Hematopoietic multipotent progenitor cell treated with erythropoietin and hydrocortisone succinate and interleukin-3 and kit ligand, for 17 days (in vitro differentiated cells): Measurements from ENCODE around the gene ZSCAN21.

Experiments
- DNase-seq: peaks from one replicate; pipeline ENCODE4 v3.0.0-alpha.2; 2015; ENCODE audit warnings: low spot score

Gene ZSCAN21

GRCh38 chr7:100027197-100027596, 22.4 kb upstream of the ZSCAN21 start:
- DNase-seq = no peak

GRCh38 chr7:100029596-100029995, 20.0 kb upstream of the ZSCAN21 start:
- DNase-seq = no peak

GRCh38 chr7:100033526-100033925, 16.0 kb upstream of the ZSCAN21 start:
- DNase-seq = no peak

DNA sequence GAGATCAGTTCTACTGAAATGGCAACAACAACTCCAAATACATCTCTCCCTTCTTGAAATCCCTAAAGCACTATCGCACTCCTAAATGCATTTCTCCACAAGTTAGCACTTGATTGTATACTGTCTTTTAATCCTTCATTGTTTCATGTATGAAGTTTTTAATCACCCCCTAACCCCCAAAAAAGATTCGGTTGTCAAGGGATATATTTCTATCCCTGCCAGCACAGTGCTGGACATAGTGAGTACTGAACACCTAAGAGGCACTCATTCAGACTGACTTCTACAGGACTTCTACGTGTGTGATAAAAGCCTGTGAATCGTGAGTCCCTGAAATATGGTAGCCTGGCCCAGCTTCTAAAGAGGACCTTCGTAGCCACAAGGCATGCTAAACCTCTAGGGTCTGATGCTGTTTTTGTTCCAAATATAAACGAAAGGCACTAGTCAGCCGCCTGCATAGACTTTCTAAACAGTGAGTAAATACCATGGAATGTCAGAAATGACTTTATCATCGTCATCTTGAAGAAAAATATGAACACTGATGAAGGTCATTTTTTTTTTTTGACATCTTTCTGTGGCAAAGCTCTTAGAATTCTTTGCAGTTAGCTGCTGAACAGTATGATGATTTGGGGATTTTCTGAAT, 14.6 kb upstream of the ZSCAN21 start:
- DNase-seq = no peak

DNA sequence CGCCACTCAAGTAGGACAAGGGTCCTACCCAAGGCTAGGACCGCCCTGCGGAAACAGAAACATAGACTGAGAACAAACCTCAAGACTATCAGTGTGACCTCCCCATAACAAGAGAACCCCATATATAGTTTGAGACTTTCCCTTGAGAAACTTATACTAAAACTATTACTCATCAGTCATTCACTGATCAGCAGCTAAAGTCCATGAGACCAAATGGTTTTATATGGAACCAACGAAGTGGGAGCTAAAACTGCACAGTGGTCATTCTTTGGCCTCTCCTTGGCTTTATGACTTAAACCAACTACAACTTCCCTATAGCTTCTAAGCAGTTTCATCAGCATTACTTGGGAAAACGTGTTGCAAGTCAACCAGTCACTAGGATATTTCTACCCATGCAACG, 13.7 kb upstream of the ZSCAN21 start:
- no peak for DNase-seq

DNA sequence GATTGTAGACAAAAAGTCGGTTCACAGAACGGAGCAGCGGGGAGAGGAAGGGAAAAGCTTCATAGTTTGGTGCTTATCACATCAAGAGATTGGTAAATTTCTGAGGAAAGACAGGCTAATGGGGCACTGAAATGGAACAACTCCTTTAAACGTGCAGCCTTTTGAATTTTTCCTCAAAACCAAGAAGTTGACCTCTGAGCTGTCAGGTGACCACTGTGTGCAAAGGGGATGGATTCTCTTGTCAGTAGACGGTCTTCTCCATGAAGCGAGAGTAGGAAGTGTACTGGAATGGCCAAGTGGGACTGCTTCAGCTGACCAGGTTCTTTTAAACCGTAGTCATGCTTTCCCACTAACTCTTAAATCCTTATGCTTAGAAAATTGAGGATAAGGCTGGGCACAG, 11.2 kb upstream of the ZSCAN21 start:
- DNase-seq = no peak

- DNase-seq = no peak
Observed at GRCh38 chr7:100040575-100040974, 9.0 kb upstream of the ZSCAN21 start.

DNA sequence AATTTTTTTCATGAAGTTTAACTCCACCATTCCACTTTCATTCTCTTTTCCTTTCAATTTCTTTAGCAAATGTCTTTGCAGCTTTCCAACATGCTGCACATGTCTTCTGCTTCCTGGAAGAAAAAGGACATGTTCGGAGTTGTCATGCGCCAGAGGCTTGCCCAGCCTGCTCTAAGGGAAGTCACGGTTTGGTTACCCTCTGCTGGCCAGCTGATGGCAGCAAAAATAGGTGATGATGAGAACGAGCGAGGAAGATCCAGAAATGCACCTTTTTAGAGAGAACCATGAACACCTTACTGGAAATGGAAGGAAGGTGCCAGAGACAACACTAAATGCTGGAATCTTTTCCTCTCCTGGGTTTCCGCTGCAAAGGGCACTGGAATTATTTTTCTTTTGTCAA, 4.9 kb upstream of the ZSCAN21 start:
- peak; percentile 14 for DNase-seq

DNA sequence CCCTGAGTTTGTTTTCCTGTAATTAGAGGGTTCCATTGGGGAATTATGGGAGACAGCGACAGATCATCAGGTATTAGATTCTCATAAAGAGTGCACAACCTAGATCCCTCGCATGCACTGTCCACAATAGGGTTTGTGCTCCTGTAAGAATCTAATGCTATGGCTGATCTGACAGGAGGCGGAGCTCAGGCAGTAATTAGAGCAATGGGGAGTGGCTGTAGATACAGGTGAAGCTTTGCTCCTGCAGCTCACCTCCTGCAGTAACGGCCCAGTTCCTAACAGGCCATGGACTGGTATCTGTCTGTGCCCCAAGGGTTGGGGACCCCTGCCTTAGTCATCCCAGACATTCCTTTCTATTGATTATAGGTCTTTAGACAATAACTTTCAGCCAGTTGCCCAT, 894 bp upstream of the ZSCAN21 start:
- DNase-seq = no peak

DNA sequence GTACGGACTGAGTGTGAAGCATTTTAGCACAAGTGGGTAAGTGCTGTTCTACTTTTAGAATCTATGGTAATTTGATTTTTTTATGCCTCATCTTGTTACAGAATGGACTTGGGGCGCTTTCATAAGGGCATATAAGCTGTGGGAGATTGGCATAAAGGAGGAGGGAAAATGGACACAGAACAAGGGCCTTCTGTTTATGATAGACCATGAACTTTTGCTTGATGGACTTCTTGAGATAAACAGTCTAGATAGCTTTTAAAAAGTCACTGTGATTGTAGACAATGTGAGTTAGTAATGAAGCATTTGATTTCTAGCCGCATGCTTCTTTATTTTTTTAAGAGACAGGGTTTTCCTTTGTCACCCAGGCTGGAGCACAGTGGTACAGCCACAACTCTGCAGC, 2.0 kb downstream of the ZSCAN21 start:
- DNase-seq = no peak

GRCh38 chr7:100053215-100053614, 3.6 kb downstream of the ZSCAN21 start:
- DNase-seq = peak; percentile 65

DNA sequence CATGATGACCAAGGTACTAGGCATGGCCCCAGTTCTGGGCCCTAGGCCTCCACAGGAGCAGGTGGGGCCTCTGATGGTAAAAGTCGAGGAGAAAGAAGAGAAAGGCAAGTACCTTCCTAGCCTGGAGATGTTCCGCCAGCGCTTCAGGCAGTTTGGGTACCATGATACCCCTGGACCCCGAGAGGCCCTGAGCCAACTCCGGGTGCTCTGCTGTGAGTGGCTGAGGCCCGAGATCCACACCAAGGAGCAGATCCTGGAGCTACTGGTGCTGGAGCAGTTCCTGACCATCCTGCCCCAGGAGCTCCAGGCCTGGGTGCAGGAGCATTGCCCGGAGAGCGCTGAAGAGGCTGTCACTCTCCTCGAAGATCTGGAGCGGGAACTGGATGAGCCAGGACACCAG, 7.4 kb downstream of the ZSCAN21 start:
- no peak for DNase-seq

GRCh38 chr7:100059251-100059739, 9.7 kb downstream of the ZSCAN21 start:
- DNase-seq = no peak

DNA sequence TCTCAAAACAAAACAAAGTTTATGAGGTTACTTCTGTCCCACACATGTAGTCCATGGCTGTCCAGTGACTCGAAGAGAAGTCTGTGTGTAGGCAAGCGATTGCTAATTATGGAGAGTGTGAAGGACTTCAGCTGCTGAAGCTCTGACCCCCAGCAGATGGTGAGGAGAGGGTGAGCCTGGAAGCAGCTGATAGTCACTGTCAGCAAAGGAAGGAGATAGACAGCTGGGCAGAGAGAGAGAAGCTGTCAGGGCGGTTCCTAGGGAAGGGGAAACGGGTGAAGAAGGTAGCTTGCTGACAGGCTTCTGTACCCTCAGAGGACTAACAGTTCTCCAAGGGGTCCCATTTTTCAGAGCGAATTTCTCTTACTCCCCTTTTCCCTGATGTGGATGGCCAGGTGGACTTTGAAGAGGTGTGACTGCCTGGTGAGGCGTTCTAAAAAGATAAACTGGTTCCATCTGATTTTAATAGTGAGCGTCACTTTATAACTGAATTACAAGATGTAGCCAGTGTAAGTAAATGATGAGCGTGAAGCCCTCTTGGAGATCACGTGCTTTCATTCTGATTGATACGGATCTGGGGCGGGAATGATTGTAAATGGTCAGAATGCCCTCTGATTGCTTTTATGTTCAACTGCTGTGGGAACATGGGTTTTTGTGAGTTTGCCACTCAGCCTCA, 12.1 kb downstream of the ZSCAN21 start:
- peak; percentile 67 for DNase-seq

DNA sequence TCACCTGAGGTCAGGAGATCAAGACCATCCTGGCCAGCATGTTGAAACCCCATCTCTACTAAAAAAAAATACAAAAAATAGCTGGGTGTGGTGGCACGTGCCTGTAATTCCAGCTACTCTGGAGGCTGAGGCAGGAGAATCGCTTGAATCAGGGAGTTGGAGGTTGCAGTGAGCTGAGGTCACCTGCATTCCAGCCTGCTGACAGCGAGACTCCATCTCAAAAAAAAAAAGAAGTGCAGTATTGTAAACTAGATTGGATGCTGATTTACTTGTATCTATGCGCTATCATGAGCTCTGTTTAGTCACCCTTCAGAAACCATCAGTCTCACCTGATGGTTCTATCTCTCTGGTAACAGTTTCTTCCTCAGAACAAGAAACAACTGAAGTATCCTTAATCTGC, 13.8 kb downstream of the ZSCAN21 start:
- DNase-seq = no peak

- DNase-seq = no peak
Observed at GRCh38 chr7:100064162-100064561, 14.6 kb downstream of the ZSCAN21 start.

GRCh38 chr7:100065452-100066186, 16.0 kb downstream of the ZSCAN21 start:
- peak; percentile 21 for DNase-seq

DNA sequence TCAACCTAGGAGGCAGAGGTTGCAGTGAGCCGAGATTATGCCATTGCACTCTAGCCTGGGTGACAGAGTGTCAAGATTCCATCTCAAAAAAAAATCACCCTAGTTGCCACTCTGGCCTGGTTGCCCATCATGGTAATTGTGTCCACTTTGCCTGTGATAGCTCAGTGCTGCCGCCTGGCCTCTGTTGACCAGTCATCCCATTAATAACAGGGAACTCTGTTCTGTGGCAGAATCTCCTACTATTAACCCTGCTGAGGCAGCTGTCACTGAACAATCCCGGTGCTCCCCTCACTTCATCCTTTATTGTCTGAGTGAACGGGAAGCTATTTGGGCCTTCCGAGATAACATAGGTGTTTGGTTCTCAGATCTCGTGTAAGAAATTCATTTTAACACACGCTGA, 17.4 kb downstream of the ZSCAN21 start:
- no peak for DNase-seq

DNA sequence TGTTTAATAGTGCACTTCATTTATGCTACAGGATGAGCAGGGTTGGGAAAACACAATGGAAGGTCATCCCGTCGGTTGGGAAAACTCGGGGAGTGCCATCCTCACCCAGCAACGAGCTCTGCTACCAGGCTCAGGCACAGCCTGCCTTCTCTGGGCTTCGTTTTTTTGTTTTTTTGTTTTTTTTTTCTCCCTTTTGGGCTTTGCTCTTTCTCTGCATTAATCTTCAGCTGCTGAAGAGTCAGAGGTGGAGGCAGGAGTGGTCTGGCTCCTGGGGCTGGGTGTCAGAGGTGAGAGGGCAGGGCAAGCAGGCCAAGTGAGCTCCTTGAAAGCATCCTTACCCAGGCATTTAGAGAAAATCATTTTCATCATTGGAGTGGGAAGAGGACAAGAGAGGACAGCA, 20.4 kb downstream of the ZSCAN21 start:
- no peak for DNase-seq

GRCh38 chr7:100071018-100071723, 21.6 kb downstream of the ZSCAN21 start:
- no peak for DNase-seq

- DNase-seq = no peak
Observed at GRCh38 chr7:100072462-100072861, 22.9 kb downstream of the ZSCAN21 start.

DNA sequence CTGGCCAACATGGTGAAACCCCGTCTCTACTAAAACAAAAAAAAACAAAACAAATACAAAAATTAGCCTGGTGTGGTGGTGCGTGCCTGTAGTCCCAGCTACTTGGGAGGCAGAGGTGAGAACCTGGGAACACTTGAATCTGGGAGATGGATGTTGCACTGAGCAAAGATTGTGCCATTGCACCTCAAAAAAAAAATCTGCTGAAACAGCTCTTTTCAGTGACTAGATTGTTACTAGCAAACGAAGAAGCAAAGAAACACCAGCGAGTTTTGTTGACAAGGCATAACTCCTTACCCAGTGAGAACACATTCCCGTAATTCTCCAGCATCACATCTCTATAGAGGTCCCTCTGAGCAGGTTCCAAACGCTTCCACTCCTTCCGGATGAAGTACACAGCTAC, 25.3 kb downstream of the ZSCAN21 start:
- no peak for DNase-seq

DNA sequence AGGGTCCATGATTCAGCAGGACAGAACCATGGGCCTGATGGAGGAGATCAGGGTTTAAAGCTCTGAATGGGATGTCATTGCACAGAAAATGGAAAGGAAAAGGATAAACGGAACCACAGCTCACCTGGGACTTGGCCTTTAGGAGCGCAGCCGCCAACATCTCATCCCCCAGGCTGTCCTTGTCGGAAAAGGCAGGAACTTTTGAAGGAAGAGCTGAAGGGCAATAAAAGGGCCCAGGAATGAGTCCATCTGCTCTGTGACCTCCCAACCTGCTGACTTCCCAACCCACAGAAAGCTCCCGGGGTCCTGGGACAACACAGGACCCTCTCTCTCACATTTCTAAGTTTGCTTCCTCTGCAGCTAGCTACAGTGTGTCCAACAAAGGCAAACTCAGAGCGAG, 25.8 kb downstream of the ZSCAN21 start:
- DNase-seq = no peak
